Testis (tissue), 3 donors: ENCODE results near the gene CC2D2A. TPM values are rescaled to one million over a fixed set of nuclear protein-coding genes. Genes with fewer than 3 reads are reported as not detected.
"Not testable (repeated sequence)": the region's sequence is repeated elsewhere in the genome, so short reads cannot be mapped to it uniquely, and the experiment has no call there.

ENCODE experiments used
- DNase-seq: peaks from one replicate; pipeline ENCODE4 v3.0.0-alpha.2; 2019
- H3K27ac ChIP-seq, 2 donors: fragments of 200-600 bp; sonication (generic); one replicate each; pipeline ENCODE4 v1.5.1; 2019
- H3K27me3 ChIP-seq: fragments of 200-600 bp; sonication (generic); one replicate; pipeline ENCODE4 v1.5.1; 2019
- H3K36me3 ChIP-seq: fragments of 200-600 bp; sonication (generic); one replicate; pipeline ENCODE4 v1.5.1; 2017; ENCODE audit warnings: low read depth; ENCODE audit errors: missing control alignments
- H3K4me1 ChIP-seq: fragments of 200-600 bp; sonication (generic); one replicate; pipeline ENCODE4 v1.5.1; 2019
- H3K4me3 ChIP-seq, 2 donors: fragments of 200-600 bp; sonication (generic); one replicate each; pipeline ENCODE4 v1.5.1; 2017 to 2019
- H3K9me3 ChIP-seq: fragments of 200-600 bp; sonication (generic); one replicate; pipeline ENCODE4 v1.5.1; 2017
- CTCF ChIP-seq, 3 experiments: fragments of 450-650 bp in 2 of 3; fragments of 200-600 bp in 1 of 3; sonication (generic) in 1 of 3; IDR thresholded peaks; one replicate each; pipeline ENCODE4 v1.5.1; 2016 to 2019; ENCODE audit warnings: antibody characterized with exemption in 3 of 3, mild to moderate bottlenecking in 2 of 3, moderate library complexity in 1 of 3
- POLR2A ChIP-seq: fragments of 450-650 bp; IDR thresholded peaks from one replicate; pipeline ENCODE4 v1.6.1; 2017; ENCODE audit warnings: antibody characterized with exemption, mild to moderate bottlenecking, moderate library complexity
- WGBS, 2 donors: methylation state at CpG; one replicate each; pipeline ENCODE4 v1.1.5; 2018; 5-methylcytosine and 5-hydroxymethylcytosine counted together
- intact Hi-C: fragments of 100-400 bp; cut with DNase I; formaldehyde crosslinking; loops from one replicate; pipeline ENCODE4 v1.15.1; 2023; ENCODE audit warnings: low total_unique reads
- polyA plus RNA-seq: library from polyadenylated mRNA; stranded (reverse); fragments of 350-450 nt; fragmentation: Illumina TruSeq; extraction: RNeasy Lipid Tissue Mini Kit (QIAGEN cat#74804); gene quantifications from one replicate; pipeline ENCODE4 v1.2.3, GENCODE V29; 2014; ENCODE audit warnings: low read depth, low replicate concordance; ENCODE audit not compliant: insufficient read depth
- total RNA-seq, 2 donors: library from RNA; depleted of rRNA; stranded (reverse); fragments of >200 nt; gene quantifications; one replicate each; pipeline ENCODE4 v1.2.3, GENCODE V29; 2016

The CC2D2A gene
- total and polyA plus RNA-seq, 3 donors from 2014 or later = 16.9 to 23.7 (median 21.9) TPM

- H3K9me3 ChIP-seq = no peaks in the 10 kb centered on the region
- intact Hi-C loops = no loop called here
- H3K4me3 ChIP-seq = no peak overlapping the region
- H3K27ac ChIP-seq = no peak overlapping the region
- no peak for DNase-seq
- no peaks in the 10 kb centered on the region for H3K36me3 ChIP-seq
- no peaks in the 10 kb centered on the region for H3K27me3 ChIP-seq
- 91 to 98% methylated on average over 2 of the region's 2 CpGs for WGBS, 2 donors
- H3K4me1 ChIP-seq = no peaks in the 10 kb centered on the region
- TF ChIP-seq CTCF (IDR thresholded peaks at IDR 0.05) = no peak
- no peak for TF ChIP-seq POLR2A
Observed at GRCh38 chr4:15601862-15602261, 132.2 kb downstream of the CC2D2A start.

- no peaks in the 10 kb centered on the region for H3K9me3 ChIP-seq
- no peak for DNase-seq
- no peaks in the 10 kb centered on the region for H3K27me3 ChIP-seq
- WGBS, 2 donors = 93 to 95% methylated on average over 5 of the region's 5 CpGs
- no peak overlapping the region for H3K4me3 ChIP-seq
- H3K4me1 ChIP-seq = no peaks in the 10 kb centered on the region
- no peak overlapping the region for H3K27ac ChIP-seq
- no peaks in the 10 kb centered on the region for H3K36me3 ChIP-seq
- intact Hi-C loops = no loop called here
- TF ChIP-seq POLR2A (no peak), CTCF (IDR thresholded peaks at IDR 0.05) (no peak)
Observed at GRCh38 chr4:15605537-15605936, 135.9 kb downstream of the CC2D2A start.

GRCh38 chr4:15610855-15611254, 141.2 kb downstream of the CC2D2A start:
- DNase-seq = no peak
- TF ChIP-seq POLR2A (no peak), CTCF (IDR thresholded peaks at IDR 0.05) (no peak)
- Histone ChIP-seq H3K27me3 (no peaks in the 10 kb centered on the region), H3K27ac (no peak overlapping the region), H3K36me3 (no peaks in the 10 kb centered on the region), H3K9me3 (no peaks in the 10 kb centered on the region), H3K4me1 (no peaks in the 10 kb centered on the region), H3K4me3 (no peak overlapping the region)
- WGBS, 2 donors = 88 to 94% methylated on average over 2 of the region's 2 CpGs
- intact Hi-C loops = no loop called here

- Histone ChIP-seq H3K4me1 (no peaks in the 10 kb centered on the region), H3K9me3 (no peaks in the 10 kb centered on the region), H3K27me3 (no peaks in the 10 kb centered on the region), H3K4me3 (no peak overlapping the region), H3K27ac (no peak overlapping the region), H3K36me3 (no peaks in the 10 kb centered on the region)
- 96 to 98% methylated on average over 2 of the region's 2 CpGs for WGBS, 2 donors
- intact Hi-C loops = no loop called here
- DNase-seq = no peak
- no peak for TF ChIP-seq POLR2A
- no peak for TF ChIP-seq CTCF (IDR thresholded peaks at IDR 0.05)
Observed at GRCh38 chr4:15612136-15612535, 142.5 kb downstream of the CC2D2A start.

GRCh38 chr4:15614891-15615290, 145.2 kb downstream of the CC2D2A start:
- WGBS, 2 donors = 90 to 98% methylated on average over 8 to 18 of the region's 24 CpGs
- DNase-seq, H3K4me3 ChIP-seq, H3K27me3 ChIP-seq, H3K9me3 ChIP-seq, H3K27ac ChIP-seq, H3K4me1 ChIP-seq, intact Hi-C loops, H3K36me3 ChIP-seq: not testable (repeated sequence)

GRCh38 chr4:15617407-15617806, 147.7 kb downstream of the CC2D2A start:
- H3K36me3 ChIP-seq, H3K4me1 ChIP-seq, DNase-seq, intact Hi-C loops, H3K9me3 ChIP-seq, H3K27ac ChIP-seq, H3K27me3 ChIP-seq, H3K4me3 ChIP-seq: not testable (repeated sequence)
- 96 to 97% methylated on average over 5 of the region's 5 CpGs for WGBS, 2 donors
